ENCODE measurements around the gene CNOT8.

DNA sequence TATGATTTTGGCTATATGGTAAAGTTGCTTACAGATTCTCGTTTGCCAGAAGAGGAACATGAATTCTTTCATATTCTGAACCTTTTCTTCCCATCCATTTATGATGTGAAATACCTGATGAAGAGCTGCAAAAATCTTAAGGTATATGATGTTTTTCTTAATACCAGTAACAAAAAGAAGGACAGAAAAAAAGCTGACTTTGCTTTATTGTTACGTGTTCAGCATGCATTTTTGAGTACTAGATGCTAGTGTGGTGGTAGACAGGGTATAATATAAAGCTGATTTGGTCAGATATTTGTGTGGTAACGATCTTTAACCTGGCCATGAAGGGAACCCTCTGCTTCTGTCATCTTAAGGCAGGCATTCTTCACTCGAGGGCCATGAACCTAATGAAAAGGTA lies 13.3 kb downstream of the CNOT8 start:
- TF ChIP-seq, protein P1, sequence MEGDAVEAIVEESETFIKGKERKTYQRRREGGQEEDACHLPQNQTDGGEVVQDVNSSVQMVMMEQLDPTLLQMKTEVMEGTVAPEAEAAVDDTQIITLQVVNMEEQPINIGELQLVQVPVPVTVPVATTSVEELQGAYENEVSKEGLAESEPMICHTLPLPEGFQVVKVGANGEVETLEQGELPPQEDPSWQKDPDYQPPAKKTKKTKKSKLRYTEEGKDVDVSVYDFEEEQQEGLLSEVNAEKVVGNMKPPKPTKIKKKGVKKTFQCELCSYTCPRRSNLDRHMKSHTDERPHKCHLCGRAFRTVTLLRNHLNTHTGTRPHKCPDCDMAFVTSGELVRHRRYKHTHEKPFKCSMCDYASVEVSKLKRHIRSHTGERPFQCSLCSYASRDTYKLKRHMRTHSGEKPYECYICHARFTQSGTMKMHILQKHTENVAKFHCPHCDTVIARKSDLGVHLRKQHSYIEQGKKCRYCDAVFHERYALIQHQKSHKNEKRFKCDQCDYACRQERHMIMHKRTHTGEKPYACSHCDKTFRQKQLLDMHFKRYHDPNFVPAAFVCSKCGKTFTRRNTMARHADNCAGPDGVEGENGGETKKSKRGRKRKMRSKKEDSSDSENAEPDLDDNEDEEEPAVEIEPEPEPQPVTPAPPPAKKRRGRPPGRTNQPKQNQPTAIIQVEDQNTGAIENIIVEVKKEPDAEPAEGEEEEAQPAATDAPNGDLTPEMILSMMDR (conservative IDR thresholded peaks at IDR 0.05), result no peak
- TF ChIP-seq ZFX (IDR thresholded peaks at IDR 0.05), result no peak

Measured in C4-2B (cell line).